A673 (cell line): ENCODE results near the gene HPSE. TPM values are rescaled to one million over a fixed set of nuclear protein-coding genes. Genes with fewer than 3 reads are reported as not detected.
"Not testable (repeated sequence)": the region's sequence is repeated elsewhere in the genome, so short reads cannot be mapped to it uniquely, and the experiment has no call there.

Source experiments
- BruUV-seq: library from RNA; stranded (reverse); fragments of 400-500 nt; replicated peaks from 2 replicates; lab custom pipeline; 2021; lab: Mats Ljungman, UMichigan
- CTCF ChIA-PET: fragments of 300-600 bp; sonication (Branson Sonifier 250); formaldehyde crosslinking; loops from one replicate; lab custom pipeline; 2022; ENCODE audit warnings: antibody characterized with exemption; lab: Charles Lee
- POLR2A ChIA-PET: fragments of 300-600 bp; sonication (Branson Sonifier 250); formaldehyde crosslinking; loops from one replicate; lab custom pipeline; 2022; ENCODE audit warnings: antibody characterized with exemption; ENCODE audit not compliant: low non-redundant PET; lab: Charles Lee
- DNase-seq: peaks from one replicate; pipeline ENCODE4 v3.0.0-alpha.2; 2015; ENCODE audit warnings: low spot score
- H3K27ac ChIP-seq: fragments of 200-600 bp; sonication (generic); 2 replicates; pipeline ENCODE4 v1.5.1; 2016; ENCODE audit warnings: mixed run types, low read depth, mild to moderate bottlenecking, mixed read lengths, antibody characterized with exemption, low read length; ENCODE audit not compliant: poor library complexity, severe bottlenecking
- H3K27me3 ChIP-seq: fragments of 200-600 bp; sonication (generic); replicated peaks from 2 replicates; pipeline ENCODE4 v1.6.1; 2017; ENCODE audit warnings: mixed run types, low read depth, mild to moderate bottlenecking, mixed read lengths, antibody characterized with exemption, low read length; ENCODE audit not compliant: insufficient read depth, poor library complexity
- H3K36me3 ChIP-seq: fragments of 200-600 bp; sonication (generic); 2 replicates; pipeline ENCODE4 v1.6.1; 2016; ENCODE audit warnings: mixed run types, mild to moderate bottlenecking, mixed read lengths, antibody characterized with exemption, low read length; ENCODE audit not compliant: insufficient read depth, poor library complexity, severe bottlenecking
- H3K4me1 ChIP-seq: fragments of 200-600 bp; sonication (generic); 2 replicates; pipeline ENCODE4 v1.6.1; 2017; ENCODE audit warnings: mixed run types, mild to moderate bottlenecking, mixed read lengths, antibody characterized with exemption, low read length; ENCODE audit not compliant: insufficient read depth, poor library complexity, severe bottlenecking
- H3K4me3 ChIP-seq: fragments of 200-600 bp; sonication (generic); 2 replicates; pipeline ENCODE4 v1.5.1; 2016; ENCODE audit warnings: low read depth, mixed run types, mild to moderate bottlenecking, mixed read lengths, low read length; ENCODE audit not compliant: poor library complexity, severe bottlenecking
- H3K9me3 ChIP-seq: fragments of 200-600 bp; sonication (generic); 2 replicates; pipeline ENCODE4 v1.6.1; 2016; ENCODE audit warnings: mixed run types, low read depth, mild to moderate bottlenecking, mixed read lengths, antibody characterized with exemption, low read length; ENCODE audit not compliant: poor library complexity, severe bottlenecking
- CTCF ChIP-seq: fragments of 300-800, 200-600 bp; sonication (generic); conservative IDR thresholded peaks from 2 replicates; pipeline ENCODE4 v1.5.1; 2017; ENCODE audit warnings: low read depth, mild to moderate bottlenecking, antibody characterized with exemption, low read length, moderate library complexity, mixed read lengths
- EZH2 ChIP-seq: fragments of 200-600 bp; sonication (generic); IDR thresholded peaks from 2 replicates; pipeline ENCODE4 v1.6.1; 2017; ENCODE audit warnings: borderline replicate concordance, low read depth, mild to moderate bottlenecking, mixed read lengths, antibody characterized with exemption, low read length; ENCODE audit not compliant: poor library complexity, severe bottlenecking
- intact Hi-C: fragments of 100-400 bp; cut with micrococcal nuclease; formaldehyde crosslinking; loops from one replicate; pipeline ENCODE4 v1.10.0; 2022; ENCODE audit not compliant: unreplicated experiment
- total RNA-seq: library from RNA; stranded (reverse); gene quantifications from 2 replicates; pipeline ENCODE4 v1.2.3, GENCODE V29; 2021

HPSE gene
- total RNA-seq, 1 experiment from 2014 or later: 0.84 TPM

GRCh38 chr4:83326546-83326945, 8.1 kb downstream of the HPSE start:
- H3K27ac ChIP-seq: no peak overlapping the region
- no peaks in the 10 kb centered on the region for H3K36me3 ChIP-seq
- H3K9me3 ChIP-seq: no peaks in the 10 kb centered on the region
- DNase-seq: no peak
- no peaks in the 10 kb centered on the region for H3K4me1 ChIP-seq
- no peak overlapping the region for H3K4me3 ChIP-seq
- TF ChIP-seq EZH2 (no peak), CTCF (no peak)
- H3K27me3 ChIP-seq: no peaks in the 10 kb centered on the region
- intact Hi-C loops: no loop called here
- CTCF ChIA-PET: no interaction called here
- BruUV-seq: no TSS peak
- POLR2A ChIA-PET: no interaction called here

GRCh38 chr4:83325306-83325705, 9.3 kb downstream of the HPSE start:
- intact Hi-C loops, H3K27ac ChIP-seq, H3K4me1 ChIP-seq, BruUV-seq, H3K36me3 ChIP-seq, H3K27me3 ChIP-seq, CTCF ChIA-PET, H3K9me3 ChIP-seq, DNase-seq, POLR2A ChIA-PET, H3K4me3 ChIP-seq: not testable (repeated sequence)

GRCh38 chr4:83323136-83323535, 11.5 kb downstream of the HPSE start:
- Histone ChIP-seq H3K4me3 (no peak overlapping the region), H3K27me3 (no peaks in the 10 kb centered on the region), H3K27ac (no peak overlapping the region), H3K9me3 (no peaks in the 10 kb centered on the region), H3K4me1 (no peaks in the 10 kb centered on the region), H3K36me3 (no peaks in the 10 kb centered on the region)
- no peak for TF ChIP-seq EZH2
- no peak for TF ChIP-seq CTCF
- ChIA-PET CTCF (no interaction called here), POLR2A (interaction anchor here (0.6 kb wide), 1 partner anchor 1894 kb away, joined by 3 read pairs; no protein-coding TSS in a partner anchor)
- BruUV-seq: no TSS peak
- DNase-seq: no peak
- intact Hi-C loops: no loop called here

- Histone ChIP-seq H3K4me3 (no peak overlapping the region), H3K36me3 (no peaks in the 10 kb centered on the region), H3K27me3 (no peaks in the 10 kb centered on the region), H3K4me1 (no peaks in the 10 kb centered on the region), H3K27ac (no peak overlapping the region), H3K9me3 (no peaks in the 10 kb centered on the region)
- intact Hi-C loops: no loop called here
- CTCF ChIA-PET: no interaction called here
- no TSS peak for BruUV-seq
- DNase-seq: no peak
- POLR2A ChIA-PET: no interaction called here
- TF ChIP-seq EZH2: no peak
Measured at GRCh38 chr4:83320548-83320947, 14.1 kb downstream of the HPSE start.
